Posterior cingulate gyrus (tissue), 11 donors: ENCODE results near the gene DENND5B.
"Not testable (repeated sequence)": the region's sequence is repeated elsewhere in the genome, so short reads cannot be mapped to it uniquely, and the experiment has no call there.

Experiments
- DNase-seq, 10 donors: peaks; one replicate each; pipeline versions ENCODE4 v3.0.0 to v3.0.0-alpha.2; 2020 to 2021; ENCODE audit warnings: mixed read lengths in 3 of 10
- intact Hi-C: fragments of 100-400 bp; cut with DNase I; formaldehyde crosslinking; loops from one replicate; pipeline ENCODE4 v1.15.1; 2023

DENND5B gene

GRCh38 chr12:31514912-31515311 lies 76.0 kb downstream of the DENND5B start:
- DNase-seq: no peak
- intact Hi-C loops: no loop called here

GRCh38 chr12:31510034-31510433 lies 80.9 kb downstream of the DENND5B start:
- intact Hi-C loops: no loop called here
- no peak for DNase-seq

GRCh38 chr12:31508436-31509150 lies 82.3 kb downstream of the DENND5B start:
- intact Hi-C loops: no loop called here
- no peak for DNase-seq

- DNase-seq: no peak
- intact Hi-C loops: no loop called here
Observed at GRCh38 chr12:31507966-31508365, 83.0 kb downstream of the DENND5B start.

GRCh38 chr12:31506515-31507306 lies 84.2 kb downstream of the DENND5B start:
- no peak for DNase-seq
- intact Hi-C loops: no loop called here

GRCh38 chr12:31504625-31505222 lies 86.2 kb downstream of the DENND5B start:
- intact Hi-C loops: no loop called here
- no peak for DNase-seq

GRCh38 chr12:31501014-31501413 lies 89.9 kb downstream of the DENND5B start:
- intact Hi-C loops, DNase-seq: not testable (repeated sequence)

- no peak for DNase-seq
- intact Hi-C loops: loop anchor here (10.0 kb wide), 1 partner anchor 85 kb away; no protein-coding TSS in a partner anchor
Observed at GRCh38 chr12:31499567-31499966, 91.4 kb downstream of the DENND5B start.

GRCh38 chr12:31498424-31498823 lies 92.5 kb downstream of the DENND5B start:
- no peak for DNase-seq
- intact Hi-C loops: loop anchor here (10.0 kb wide), 1 partner anchor 86 kb away; no protein-coding TSS in a partner anchor

- DNase-seq: no peak
- intact Hi-C loops: loop anchor here (10.0 kb wide), 1 partner anchor 89 kb away; no protein-coding TSS in a partner anchor
Observed at GRCh38 chr12:31496257-31496656, 94.7 kb downstream of the DENND5B start.

- intact Hi-C loops: loop anchor here (10.0 kb wide), 1 partner anchor 90 kb away; no protein-coding TSS in a partner anchor
- DNase-seq: no peak
Observed at GRCh38 chr12:31494455-31494854, 96.5 kb downstream of the DENND5B start.

GRCh38 chr12:31492599-31493196 lies 98.2 kb downstream of the DENND5B start:
- intact Hi-C loops: loop anchor here (10.0 kb wide), 1 partner anchor 92 kb away; no protein-coding TSS in a partner anchor
- no peak for DNase-seq

GRCh38 chr12:31491841-31492598 lies 98.9 kb downstream of the DENND5B start:
- DNase-seq: no peak
- intact Hi-C loops: loop anchor here (10.0 kb wide), 1 partner anchor 93 kb away; no protein-coding TSS in a partner anchor

- intact Hi-C loops: loop anchor here (10.0 kb wide), 1 partner anchor 93 kb away; no protein-coding TSS in a partner anchor
- no peak for DNase-seq
Observed at GRCh38 chr12:31491241-31491794, 99.6 kb downstream of the DENND5B start.

- DNase-seq: no peak
- intact Hi-C loops: no loop called here
Observed at GRCh38 chr12:31488737-31489338, 102.1 kb downstream of the DENND5B start.

- no peak for DNase-seq
- intact Hi-C loops: no loop called here
Observed at GRCh38 chr12:31485571-31485970, 105.4 kb downstream of the DENND5B start.

GRCh38 chr12:31482816-31483215 lies 108.1 kb downstream of the DENND5B start:
- no peak for DNase-seq
- intact Hi-C loops: no loop called here

GRCh38 chr12:31481415-31481814 lies 109.5 kb downstream of the DENND5B start:
- intact Hi-C loops: no loop called here
- no peak for DNase-seq
